SK-N-SH (cell line): Measurements from ENCODE around the gene COBLL1. TPM values are rescaled to one million over a fixed set of nuclear protein-coding genes. Genes with fewer than 3 reads are reported as not detected.

Experiments used
- CTCF ChIA-PET: fragments of 300-600, 350-600 bp; formaldehyde crosslinking; extraction: SDS; loops from one replicate; lab custom pipeline; 2021; lab: Yijun Ruan, JAX
- POLR2A ChIA-PET: fragments of 350-600 bp; sonication (Branson Sonifier 250); formaldehyde crosslinking; extraction: SDS; loops from one replicate; lab custom pipeline; 2020; ENCODE audit warnings: antibody characterized with exemption, inconsistent platforms; lab: Yijun Ruan, JAX
- DNase-seq: peaks from one replicate; pipeline ENCODE4 v3.0.0; 2012
- H2AFZ ChIP-seq: fragments of 200-600 bp; sonication (generic); 2 replicates; pipeline ENCODE4 v1.8.1; 2016; ENCODE audit warnings: antibody characterized with exemption, mild to moderate bottlenecking, low read depth
- H3F3A ChIP-seq: fragments of 200-600 bp; sonication (generic); replicated peaks from 2 replicates; pipeline ENCODE3; 2016; ENCODE audit warnings: antibody characterized with exemption, mild to moderate bottlenecking; ENCODE audit not compliant: insufficient read depth
- H3K27ac ChIP-seq, 2 experiments: fragments of 200-500 bp in 1 of 2; fragments of 200-600 bp in 1 of 2; sonication (Bioruptor generic) in 1 of 2; sonication (generic), shearing (Covaris generic) in 1 of 2; 2 replicates each; pipeline versions ENCODE4 v1.5.1 to v1.6.1; 2014 to 2016; ENCODE audit warnings: low read depth in 2 of 2, inconsistent platforms in 1 of 2, low read length in 1 of 2, mild to moderate bottlenecking in 1 of 2, mixed read lengths in 1 of 2
- H3K27me3 ChIP-seq: fragments of 200-600 bp; sonication (generic), shearing (Covaris generic); 2 replicates; pipeline ENCODE4 v1.6.1; 2016; ENCODE audit warnings: mixed run types; ENCODE audit not compliant: insufficient read depth
- H3K36me3 ChIP-seq, 2 experiments: fragments of 200-500 bp in 1 of 2; fragments of 200-600 bp in 1 of 2; sonication (Bioruptor generic) in 1 of 2; sonication (generic) in 1 of 2; replicated peaks in 1 of 2; 2 replicates each; pipeline versions ENCODE3 to v1.5.1; 2014 to 2016; ENCODE audit warnings: low read length in 1 of 2, mild to moderate bottlenecking in 1 of 2; ENCODE audit not compliant: insufficient read depth in 2 of 2, control insufficient read depth in 1 of 2
- H3K4me1 ChIP-seq, 2 experiments: fragments of 200-500 bp in 1 of 2; fragments of 200-600 bp in 1 of 2; sonication (Bioruptor generic) in 1 of 2; sonication (generic), shearing (Covaris generic) in 1 of 2; 2 replicates each; pipeline versions ENCODE4 v1.5.1 to v1.6.1; 2014 to 2016; ENCODE audit warnings: low read depth in 1 of 2, low read length in 1 of 2, mixed run types in 1 of 2; ENCODE audit not compliant: insufficient read depth in 2 of 2, control insufficient read depth in 1 of 2
- H3K4me2 ChIP-seq: fragments of 200-600 bp; sonication (generic), shearing (Covaris generic); 2 replicates; pipeline ENCODE4 v1.6.1; 2017; ENCODE audit warnings: mixed run types
- H3K4me3 ChIP-seq, 2 experiments: fragments of 200-500 bp in 1 of 2; fragments of 200-600 bp in 1 of 2; sonication (Bioruptor generic) in 1 of 2; sonication (generic), shearing (Covaris generic) in 1 of 2; 2 replicates each; pipeline versions ENCODE4 v1.5.1 to v1.8.1; 2014 to 2016; ENCODE audit warnings: low read depth in 2 of 2, inconsistent platforms in 1 of 2, low read length in 1 of 2, mild to moderate bottlenecking in 1 of 2, mixed read lengths in 1 of 2, moderate library complexity in 1 of 2
- H3K79me2 ChIP-seq: fragments of 200-600 bp; sonication (generic); 2 replicates; pipeline ENCODE4 v1.8.1; 2017; ENCODE audit warnings: mild to moderate bottlenecking; ENCODE audit not compliant: insufficient read depth
- H3K9ac ChIP-seq: fragments of 200-600 bp; sonication (generic); 2 replicates; pipeline ENCODE4 v1.6.1; 2017; ENCODE audit warnings: mixed run types
- H3K9me2 ChIP-seq: fragments of 200-600 bp; sonication (generic); 2 replicates; pipeline ENCODE4 v1.6.1; 2017; ENCODE audit warnings: mixed run types
- H3K9me3 ChIP-seq: fragments of 200-600 bp; sonication (generic); 2 replicates; pipeline ENCODE4 v1.6.1; 2017; ENCODE audit warnings: mixed run types, mild to moderate bottlenecking, moderate library complexity
- H4K20me1 ChIP-seq: fragments of 200-600 bp; sonication (generic); 2 replicates; pipeline ENCODE4 v1.6.1; 2017; ENCODE audit warnings: mild to moderate bottlenecking, mixed run types; ENCODE audit not compliant: insufficient read depth
- FOSL2 ChIP-seq: IDR thresholded peaks from 2 replicates; pipeline ENCODE4 v1.4.0; 2012; ENCODE audit warnings: low read depth, mild to moderate bottlenecking, moderate library complexity, borderline replicate concordance
- GABPA ChIP-seq: IDR thresholded peaks from 2 replicates; pipeline ENCODE4 v1.4.0; 2012; ENCODE audit warnings: low read depth, mild to moderate bottlenecking
- GATA2 ChIP-seq: sonication (generic); formaldehyde crosslinking; IDR thresholded peaks from 2 replicates; pipeline ENCODE4 v1.5.0; 2020; ENCODE audit warnings: mild to moderate bottlenecking, missing genetic modification reagents
- JUND ChIP-seq: IDR thresholded peaks from 2 replicates; pipeline ENCODE4 v1.4.0; 2012
- MAX ChIP-seq: IDR thresholded peaks from 2 replicates; pipeline ENCODE4 v1.4.0; 2012; ENCODE audit warnings: low read depth
- MXI1 ChIP-seq: IDR thresholded peaks from 2 replicates; pipeline ENCODE4 v1.6.1; 2012; ENCODE audit warnings: mild to moderate bottlenecking, low read depth, low read length, improper control_type of control experiment
- RAD21 ChIP-seq: IDR thresholded peaks from 2 replicates; pipeline ENCODE4 v1.6.1; 2012; ENCODE audit warnings: mild to moderate bottlenecking, low read length
- SMC3 ChIP-seq: IDR thresholded peaks from 2 replicates; pipeline ENCODE4 v1.6.1; 2012; ENCODE audit warnings: low read depth, low read length, improper control_type of control experiment
- TCF12 ChIP-seq: IDR thresholded peaks from 2 replicates; pipeline ENCODE4 v1.4.0; 2012
- WGBS: methylation state at CpG from one replicate; pipeline ENCODE4 v1.1.6; 2017; ENCODE audit warnings: low lambda C conversion rate; 5-methylcytosine and 5-hydroxymethylcytosine counted together
- polyA plus RNA-seq, 3 experiments: library from polyadenylated mRNA; depleted of rRNA; stranded (reverse); fragments of >200 nt; gene quantifications; 2 replicates each; pipeline ENCODE4 v1.2.3, GENCODE V29; 2012
- TF ChIP-seq, protein P1 (sequence below): fragments of 200-600 bp; sonication (generic); IDR thresholded peaks from 2 replicates; pipeline ENCODE4 v1.6.1; 2017; ENCODE audit warnings: antibody characterized with exemption, mild to moderate bottlenecking, moderate library complexity
- TF ChIP-seq, protein P2 (sequence below): fragments of 150-350 bp; IDR thresholded peaks from 2 replicates; pipeline ENCODE4 v1.6.1; 2016; ENCODE audit warnings: mild to moderate bottlenecking, low read depth, low read length
- TF ChIP-seq, protein P3 (sequence below): IDR thresholded peaks from 2 replicates; pipeline ENCODE4; 2012
- TF ChIP-seq, protein P4 (sequence below): fragments of 150-350 bp; IDR thresholded peaks from 2 replicates; pipeline ENCODE4 v1.6.1; 2017; ENCODE audit warnings: antibody characterized with exemption, low read length, low read depth, borderline replicate concordance

The COBLL1 gene
- polyA plus RNA-seq, 1 of the 3 experiments (the other 2 are of a cell fraction) = 3.1 TPM

DNA sequence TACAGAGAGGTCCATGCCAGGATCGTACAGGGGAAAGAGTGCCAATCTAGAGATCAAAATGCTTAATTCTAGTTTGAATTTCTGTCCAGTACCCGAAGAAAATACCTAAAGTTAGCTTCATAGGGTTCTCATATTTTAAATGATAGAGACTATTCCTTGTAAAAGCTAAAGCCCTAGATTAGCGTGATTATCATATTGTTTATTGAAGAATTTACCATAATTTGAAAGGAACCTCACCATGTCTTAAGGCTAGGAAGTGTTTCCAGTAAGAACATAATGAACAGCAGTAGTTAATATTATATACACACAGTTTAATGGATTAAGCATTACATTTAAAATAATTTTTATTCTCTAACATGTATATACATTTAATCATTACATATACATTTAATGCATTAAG lies 68.5 kb downstream of the COBLL1 start:
- Histone ChIP-seq H3K4me3 (no peak overlapping the region), H3K36me3 (no peaks in the 10 kb centered on the region), H3K9ac (no peak overlapping the region), H2AFZ (no peak overlapping the region), H3K27me3 (no peaks in the 10 kb centered on the region), H3K9me3 (no peaks in the 10 kb centered on the region), H4K20me1 (no peaks in the 10 kb centered on the region), H3K4me1 (no peaks in the 10 kb centered on the region; a peak in 2 of 4 replicates), H3K4me2 (no peak overlapping the region), H3K27ac (no peak overlapping the region), H3F3A (no peaks in the 10 kb centered on the region), H3K79me2 (no peaks in the 10 kb centered on the region), H3K9me2 (no peaks in the 10 kb centered on the region)
- TF ChIP-seq MAX (no peak), FOSL2 (no peak), RAD21 (no peak), MXI1 (no peak), GABPA (no peak)
- TF ChIP-seq, protein P1, sequence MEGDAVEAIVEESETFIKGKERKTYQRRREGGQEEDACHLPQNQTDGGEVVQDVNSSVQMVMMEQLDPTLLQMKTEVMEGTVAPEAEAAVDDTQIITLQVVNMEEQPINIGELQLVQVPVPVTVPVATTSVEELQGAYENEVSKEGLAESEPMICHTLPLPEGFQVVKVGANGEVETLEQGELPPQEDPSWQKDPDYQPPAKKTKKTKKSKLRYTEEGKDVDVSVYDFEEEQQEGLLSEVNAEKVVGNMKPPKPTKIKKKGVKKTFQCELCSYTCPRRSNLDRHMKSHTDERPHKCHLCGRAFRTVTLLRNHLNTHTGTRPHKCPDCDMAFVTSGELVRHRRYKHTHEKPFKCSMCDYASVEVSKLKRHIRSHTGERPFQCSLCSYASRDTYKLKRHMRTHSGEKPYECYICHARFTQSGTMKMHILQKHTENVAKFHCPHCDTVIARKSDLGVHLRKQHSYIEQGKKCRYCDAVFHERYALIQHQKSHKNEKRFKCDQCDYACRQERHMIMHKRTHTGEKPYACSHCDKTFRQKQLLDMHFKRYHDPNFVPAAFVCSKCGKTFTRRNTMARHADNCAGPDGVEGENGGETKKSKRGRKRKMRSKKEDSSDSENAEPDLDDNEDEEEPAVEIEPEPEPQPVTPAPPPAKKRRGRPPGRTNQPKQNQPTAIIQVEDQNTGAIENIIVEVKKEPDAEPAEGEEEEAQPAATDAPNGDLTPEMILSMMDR = no peak
- TF ChIP-seq, protein P2, sequence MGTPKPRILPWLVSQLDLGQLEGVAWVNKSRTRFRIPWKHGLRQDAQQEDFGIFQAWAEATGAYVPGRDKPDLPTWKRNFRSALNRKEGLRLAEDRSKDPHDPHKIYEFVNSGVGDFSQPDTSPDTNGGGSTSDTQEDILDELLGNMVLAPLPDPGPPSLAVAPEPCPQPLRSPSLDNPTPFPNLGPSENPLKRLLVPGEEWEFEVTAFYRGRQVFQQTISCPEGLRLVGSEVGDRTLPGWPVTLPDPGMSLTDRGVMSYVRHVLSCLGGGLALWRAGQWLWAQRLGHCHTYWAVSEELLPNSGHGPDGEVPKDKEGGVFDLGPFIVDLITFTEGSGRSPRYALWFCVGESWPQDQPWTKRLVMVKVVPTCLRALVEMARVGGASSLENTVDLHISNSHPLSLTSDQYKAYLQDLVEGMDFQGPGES = no peak
- TF ChIP-seq, protein P3, sequence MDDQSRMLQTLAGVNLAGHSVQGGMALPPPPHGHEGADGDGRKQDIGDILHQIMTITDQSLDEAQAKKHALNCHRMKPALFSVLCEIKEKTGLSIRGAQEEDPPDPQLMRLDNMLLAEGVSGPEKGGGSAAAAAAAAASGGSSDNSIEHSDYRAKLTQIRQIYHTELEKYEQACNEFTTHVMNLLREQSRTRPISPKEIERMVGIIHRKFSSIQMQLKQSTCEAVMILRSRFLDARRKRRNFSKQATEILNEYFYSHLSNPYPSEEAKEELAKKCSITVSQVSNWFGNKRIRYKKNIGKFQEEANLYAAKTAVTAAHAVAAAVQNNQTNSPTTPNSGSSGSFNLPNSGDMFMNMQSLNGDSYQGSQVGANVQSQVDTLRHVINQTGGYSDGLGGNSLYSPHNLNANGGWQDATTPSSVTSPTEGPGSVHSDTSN = no peak
- CTCF ChIA-PET = no interaction called here
- no peak for DNase-seq
- WGBS = 95% methylated on average over 3 of the region's 3 CpGs
- POLR2A ChIA-PET = no interaction called here

GRCh38 chr2:164771897-164772296 lies 69.7 kb downstream of the COBLL1 start:
- no peak for DNase-seq
- no peaks in the 10 kb centered on the region for H4K20me1 ChIP-seq
- no peaks in the 10 kb centered on the region for H3F3A ChIP-seq
- ChIA-PET POLR2A (no interaction called here), CTCF (interaction anchor here (1.1 to 1.4 kb wide), 2 partner anchors 10 to 24 kb away, joined by 3 read pairs; no protein-coding TSS in a partner anchor)
- 70% methylated on average over 2 of the region's 2 CpGs for WGBS
- H3K9ac ChIP-seq = no peak overlapping the region
- no peaks in the 10 kb centered on the region for H3K9me3 ChIP-seq
- no peak overlapping the region for H3K27ac ChIP-seq
- TF ChIP-seq MXI1 = no peak
- TF ChIP-seq JUND = no peak
- TF ChIP-seq, protein P4, sequence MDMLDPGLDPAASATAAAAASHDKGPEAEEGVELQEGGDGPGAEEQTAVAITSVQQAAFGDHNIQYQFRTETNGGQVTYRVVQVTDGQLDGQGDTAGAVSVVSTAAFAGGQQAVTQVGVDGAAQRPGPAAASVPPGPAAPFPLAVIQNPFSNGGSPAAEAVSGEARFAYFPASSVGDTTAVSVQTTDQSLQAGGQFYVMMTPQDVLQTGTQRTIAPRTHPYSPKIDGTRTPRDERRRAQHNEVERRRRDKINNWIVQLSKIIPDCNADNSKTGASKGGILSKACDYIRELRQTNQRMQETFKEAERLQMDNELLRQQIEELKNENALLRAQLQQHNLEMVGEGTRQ = no peak
- TF ChIP-seq GATA2 (CRISPR knock-in tag) = peak; percentile 17; the same call in 1 of the 2 replicates
- TF ChIP-seq SMC3 = no peak
- TF ChIP-seq GABPA = no peak
- TF ChIP-seq TCF12 = peak; percentile 27; the same call in 1 of the 2 replicates
- H3K4me1 ChIP-seq = no peaks in the 10 kb centered on the region; a peak in 2 of 4 replicates
- no peak overlapping the region for H3K4me2 ChIP-seq
- H3K27me3 ChIP-seq = no peaks in the 10 kb centered on the region
- H3K79me2 ChIP-seq = no peaks in the 10 kb centered on the region
- H3K4me3 ChIP-seq = no peak overlapping the region
- no peaks in the 10 kb centered on the region; the same call in 1 of the 2 replicates for H3K9me2 ChIP-seq
- H3K36me3 ChIP-seq = no peaks in the 10 kb centered on the region
- H2AFZ ChIP-seq = no peak overlapping the region
